ENCODE data around the gene CCDC142.

CCDC142 gene

DNA sequence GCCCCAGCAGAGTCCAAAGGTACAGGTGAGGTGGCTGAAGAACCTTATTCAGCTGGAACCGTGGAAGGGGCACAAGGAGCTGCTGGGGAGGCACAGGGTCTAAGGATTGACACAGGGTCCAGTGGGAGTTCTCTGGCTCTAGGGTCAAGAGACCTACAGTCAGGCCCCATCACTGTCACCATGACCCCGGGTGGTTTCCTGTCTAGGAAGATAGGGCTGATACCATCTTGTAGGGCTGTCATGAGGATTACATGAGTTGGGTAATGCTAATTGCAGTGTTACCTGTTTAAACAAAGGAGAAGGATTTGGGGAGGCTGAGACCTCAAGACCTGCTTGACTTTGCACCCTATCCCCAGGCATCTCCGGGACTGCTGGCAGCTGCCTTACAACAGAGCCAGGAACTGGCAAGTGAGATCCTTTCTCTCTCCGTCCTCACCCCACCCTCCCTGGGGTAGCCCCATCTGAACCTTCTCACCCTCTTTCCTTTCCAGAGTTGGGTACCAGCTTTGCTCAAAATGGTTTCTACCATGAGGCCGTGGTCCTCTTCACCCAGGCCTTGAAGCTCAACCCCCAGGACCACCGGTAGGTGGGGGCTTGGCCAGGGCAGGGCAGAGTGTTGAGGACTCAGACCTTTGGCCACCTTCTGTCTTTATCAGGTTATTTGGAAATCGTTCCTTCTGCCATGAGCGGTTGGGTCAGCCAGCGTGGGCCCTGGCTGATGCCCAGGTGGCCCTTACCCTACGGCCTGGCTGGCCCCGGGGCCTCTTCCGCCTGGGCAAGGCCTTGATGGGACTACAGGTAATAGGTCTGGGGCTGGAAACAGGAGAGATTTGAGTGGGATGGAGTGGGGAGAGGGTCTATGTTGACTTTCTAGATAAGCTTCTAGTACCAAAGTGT lies 9.1 kb upstream of the CCDC142 start:
- TF ChIP-seq, protein P1, sequence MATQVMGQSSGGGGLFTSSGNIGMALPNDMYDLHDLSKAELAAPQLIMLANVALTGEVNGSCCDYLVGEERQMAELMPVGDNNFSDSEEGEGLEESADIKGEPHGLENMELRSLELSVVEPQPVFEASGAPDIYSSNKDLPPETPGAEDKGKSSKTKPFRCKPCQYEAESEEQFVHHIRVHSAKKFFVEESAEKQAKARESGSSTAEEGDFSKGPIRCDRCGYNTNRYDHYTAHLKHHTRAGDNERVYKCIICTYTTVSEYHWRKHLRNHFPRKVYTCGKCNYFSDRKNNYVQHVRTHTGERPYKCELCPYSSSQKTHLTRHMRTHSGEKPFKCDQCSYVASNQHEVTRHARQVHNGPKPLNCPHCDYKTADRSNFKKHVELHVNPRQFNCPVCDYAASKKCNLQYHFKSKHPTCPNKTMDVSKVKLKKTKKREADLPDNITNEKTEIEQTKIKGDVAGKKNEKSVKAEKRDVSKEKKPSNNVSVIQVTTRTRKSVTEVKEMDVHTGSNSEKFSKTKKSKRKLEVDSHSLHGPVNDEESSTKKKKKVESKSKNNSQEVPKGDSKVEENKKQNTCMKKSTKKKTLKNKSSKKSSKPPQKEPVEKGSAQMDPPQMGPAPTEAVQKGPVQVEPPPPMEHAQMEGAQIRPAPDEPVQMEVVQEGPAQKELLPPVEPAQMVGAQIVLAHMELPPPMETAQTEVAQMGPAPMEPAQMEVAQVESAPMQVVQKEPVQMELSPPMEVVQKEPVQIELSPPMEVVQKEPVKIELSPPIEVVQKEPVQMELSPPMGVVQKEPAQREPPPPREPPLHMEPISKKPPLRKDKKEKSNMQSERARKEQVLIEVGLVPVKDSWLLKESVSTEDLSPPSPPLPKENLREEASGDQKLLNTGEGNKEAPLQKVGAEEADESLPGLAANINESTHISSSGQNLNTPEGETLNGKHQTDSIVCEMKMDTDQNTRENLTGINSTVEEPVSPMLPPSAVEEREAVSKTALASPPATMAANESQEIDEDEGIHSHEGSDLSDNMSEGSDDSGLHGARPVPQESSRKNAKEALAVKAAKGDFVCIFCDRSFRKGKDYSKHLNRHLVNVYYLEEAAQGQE (IDR thresholded peaks at IDR 0.05; ENCODE audit: low read depth): no peak
- no peak for TF ChIP-seq MAX (IDR thresholded peaks at IDR 0.05)
- TF ChIP-seq TEAD4 (IDR thresholded peaks at IDR 0.05): no peak
- no peak for TF ChIP-seq CEBPB (IDR thresholded peaks at IDR 0.05)
- TF ChIP-seq FOXM1 (IDR thresholded peaks at IDR 0.05; ENCODE audit: borderline replicate concordance, low read depth): no peak
- TF ChIP-seq CREB1 (IDR thresholded peaks at IDR 0.05; ENCODE audit: low read depth): no peak
- TF ChIP-seq TCF12 (IDR thresholded peaks at IDR 0.05; ENCODE audit: low read depth): no peak

DNA sequence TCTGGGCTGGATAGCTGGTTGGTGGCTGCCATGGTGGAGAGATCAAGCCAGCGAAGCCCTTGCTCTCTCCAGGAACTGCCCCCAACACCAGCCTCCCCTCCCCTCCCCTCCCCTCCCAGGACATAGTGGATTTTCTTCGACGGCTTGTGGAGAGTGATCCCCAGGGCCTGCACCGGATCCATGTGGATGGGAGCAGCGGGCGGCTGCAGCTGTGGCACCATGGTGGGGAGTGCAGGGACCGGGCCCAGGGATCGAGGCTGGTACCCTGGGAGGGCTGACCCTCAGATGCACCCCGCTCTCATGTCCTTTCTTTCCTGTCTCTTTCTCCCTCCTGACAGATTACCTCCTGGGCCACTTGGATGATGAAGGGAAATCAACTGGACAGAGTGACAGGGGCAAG lies 7.1 kb upstream of the CCDC142 start:
- TF ChIP-seq MAX (IDR thresholded peaks at IDR 0.05): no peak
- no peak for TF ChIP-seq EP300 (IDR thresholded peaks at IDR 0.05; ENCODE audit: borderline replicate concordance)
- TF ChIP-seq, protein P2, sequence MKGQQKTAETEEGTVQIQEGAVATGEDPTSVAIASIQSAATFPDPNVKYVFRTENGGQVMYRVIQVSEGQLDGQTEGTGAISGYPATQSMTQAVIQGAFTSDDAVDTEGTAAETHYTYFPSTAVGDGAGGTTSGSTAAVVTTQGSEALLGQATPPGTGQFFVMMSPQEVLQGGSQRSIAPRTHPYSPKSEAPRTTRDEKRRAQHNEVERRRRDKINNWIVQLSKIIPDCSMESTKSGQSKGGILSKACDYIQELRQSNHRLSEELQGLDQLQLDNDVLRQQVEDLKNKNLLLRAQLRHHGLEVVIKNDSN (IDR thresholded peaks at IDR 0.05): no peak
- TF ChIP-seq EGR1 (IDR thresholded peaks at IDR 0.05): no peak
- TF ChIP-seq, protein P1 (IDR thresholded peaks at IDR 0.05; ENCODE audit: low read depth): no peak
- TF ChIP-seq CREB1 (IDR thresholded peaks at IDR 0.05; ENCODE audit: low read depth): no peak
- TF ChIP-seq FOXM1 (IDR thresholded peaks at IDR 0.05; ENCODE audit: borderline replicate concordance, low read depth): no peak
- TF ChIP-seq CEBPB (IDR thresholded peaks at IDR 0.05): no peak
- TF ChIP-seq NFIC (IDR thresholded peaks at IDR 0.05): no peak
- TF ChIP-seq RAD21 (IDR thresholded peaks at IDR 0.05; ENCODE audit: low read depth): no peak
- TF ChIP-seq YY1 (IDR thresholded peaks at IDR 0.05; ENCODE audit: low read depth): no peak
- TF ChIP-seq TCF12 (IDR thresholded peaks at IDR 0.05; ENCODE audit: low read depth): no peak
- no peak for TF ChIP-seq TEAD4 (IDR thresholded peaks at IDR 0.05)

DNA sequence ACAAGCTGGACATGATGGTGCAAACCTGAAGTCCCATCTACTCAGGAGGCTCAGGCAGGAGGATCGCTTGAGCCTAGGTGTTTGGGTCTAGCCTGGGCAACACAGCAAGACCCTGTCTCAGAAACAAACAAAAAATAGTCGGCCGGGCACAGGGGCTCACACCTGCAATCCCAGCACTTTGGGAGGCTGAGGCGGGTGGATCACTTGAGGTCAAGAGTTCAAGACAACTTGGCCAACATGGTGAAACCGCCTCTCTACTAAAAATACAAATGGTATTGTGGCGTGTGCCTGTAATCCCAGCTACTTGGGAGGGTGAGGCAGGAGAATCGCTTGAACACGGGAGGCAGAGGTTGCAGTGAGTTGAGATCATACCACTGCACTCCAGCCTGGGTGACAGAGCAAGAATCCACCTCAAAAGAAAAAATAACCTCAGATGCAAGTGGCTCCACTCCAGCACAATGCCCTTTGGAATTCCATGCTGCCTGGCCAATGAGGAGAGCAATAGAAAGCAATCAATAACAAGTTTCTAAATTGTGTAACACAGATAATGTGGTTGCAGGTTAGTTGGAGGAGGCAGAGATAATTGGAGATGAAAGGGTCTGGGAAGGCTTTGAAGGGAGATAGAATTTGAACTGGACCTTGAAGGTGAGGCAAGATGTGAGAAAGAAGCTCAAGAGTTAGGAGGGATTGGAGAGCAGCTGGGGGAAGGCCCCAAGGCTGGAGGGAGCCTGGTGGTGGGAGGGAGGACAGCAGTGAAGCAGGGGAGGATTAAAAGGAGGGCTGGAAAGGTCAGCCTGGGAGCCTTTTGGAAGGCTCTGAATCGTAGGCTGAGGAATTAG lies 6.1 kb upstream of the CCDC142 start:
- no peak for TF ChIP-seq EP300 (IDR thresholded peaks at IDR 0.05; ENCODE audit: borderline replicate concordance)
- no peak for TF ChIP-seq TAF1 (IDR thresholded peaks at IDR 0.05; ENCODE audit: low read depth)
- no peak for TF ChIP-seq MAX (IDR thresholded peaks at IDR 0.05)
- no peak for TF ChIP-seq ZBTB7A (IDR thresholded peaks at IDR 0.05; ENCODE audit: low read depth)
- TF ChIP-seq CREB1 (IDR thresholded peaks at IDR 0.05; ENCODE audit: low read depth): no peak
- TF ChIP-seq EGR1 (IDR thresholded peaks at IDR 0.05): no peak
- TF ChIP-seq, protein P2 (IDR thresholded peaks at IDR 0.05): no peak
- TF ChIP-seq, protein P1 (IDR thresholded peaks at IDR 0.05; ENCODE audit: low read depth): no peak
- no peak for TF ChIP-seq NFIC (IDR thresholded peaks at IDR 0.05)
- no peak for TF ChIP-seq TEAD4 (IDR thresholded peaks at IDR 0.05)
- TF ChIP-seq YY1 (IDR thresholded peaks at IDR 0.05; ENCODE audit: low read depth): no peak
- TF ChIP-seq RAD21 (IDR thresholded peaks at IDR 0.05; ENCODE audit: low read depth): no peak
- TF ChIP-seq FOXM1 (IDR thresholded peaks at IDR 0.05; ENCODE audit: borderline replicate concordance, low read depth): no peak
- TF ChIP-seq TCF12 (IDR thresholded peaks at IDR 0.05; ENCODE audit: low read depth): no peak
- no peak for TF ChIP-seq CEBPB (IDR thresholded peaks at IDR 0.05)
